Measurements from ENCODE around the gene APOB. TPM values are rescaled to one million over a fixed set of nuclear protein-coding genes. Genes with fewer than 3 reads are reported as not detected.

APOB gene
- 1 to 10 TPM in 2 of 4 donors, under 1 TPM in 2; 0.05 to 8.8 (median 2.3) TPM for total RNA-seq

- H3K27ac ChIP-seq = no peak within 1 kb of the TSS
- peak within 1 kb of the TSS; percentile 21 to 33 (median 29) for H3K4me3 ChIP-seq
- in situ Hi-C loops (cut with MboI; ENCODE audit: low sequenced_read_pairs in 4 of 4) (loop anchor here in 3 of 4 donors (5.0 to 10.0 kb wide), 3 partner anchors 73 to 271 kb away; no protein-coding TSS in a partner anchor), intact Hi-C loops (cut with DNase I; ENCODE audit: low total_unique reads) (loop anchor here (1.0 to 5.0 kb wide), 3 partner anchors 74 to 382 kb away; no protein-coding TSS in a partner anchor)
- TF ChIP-seq POLR2A (IDR thresholded peaks at IDR 0.05) = no peak
- TF ChIP-seq, protein P1, sequence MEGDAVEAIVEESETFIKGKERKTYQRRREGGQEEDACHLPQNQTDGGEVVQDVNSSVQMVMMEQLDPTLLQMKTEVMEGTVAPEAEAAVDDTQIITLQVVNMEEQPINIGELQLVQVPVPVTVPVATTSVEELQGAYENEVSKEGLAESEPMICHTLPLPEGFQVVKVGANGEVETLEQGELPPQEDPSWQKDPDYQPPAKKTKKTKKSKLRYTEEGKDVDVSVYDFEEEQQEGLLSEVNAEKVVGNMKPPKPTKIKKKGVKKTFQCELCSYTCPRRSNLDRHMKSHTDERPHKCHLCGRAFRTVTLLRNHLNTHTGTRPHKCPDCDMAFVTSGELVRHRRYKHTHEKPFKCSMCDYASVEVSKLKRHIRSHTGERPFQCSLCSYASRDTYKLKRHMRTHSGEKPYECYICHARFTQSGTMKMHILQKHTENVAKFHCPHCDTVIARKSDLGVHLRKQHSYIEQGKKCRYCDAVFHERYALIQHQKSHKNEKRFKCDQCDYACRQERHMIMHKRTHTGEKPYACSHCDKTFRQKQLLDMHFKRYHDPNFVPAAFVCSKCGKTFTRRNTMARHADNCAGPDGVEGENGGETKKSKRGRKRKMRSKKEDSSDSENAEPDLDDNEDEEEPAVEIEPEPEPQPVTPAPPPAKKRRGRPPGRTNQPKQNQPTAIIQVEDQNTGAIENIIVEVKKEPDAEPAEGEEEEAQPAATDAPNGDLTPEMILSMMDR (IDR thresholded peaks at IDR 0.05 in 4 of 5, conservative IDR thresholded peaks at IDR 0.05 in 1 of 5) = no peak
- no peaks in the 10 kb centered on the region for H3K27me3 ChIP-seq
- peaks cover 8 to 9% of the 10 kb centered on the region in 2 donors for H3K4me1 ChIP-seq
- DNase-seq (no peak), ATAC-seq (no peak)
- H3K9me3 ChIP-seq = no peaks in the 10 kb centered on the region
- H3K36me3 ChIP-seq = no peaks in the 10 kb centered on the region
Measured at GRCh38 chr2:21043744-21044532, at the start of gene APOB. Gene APOB (minus strand): TSS chr2:21044073. CDS start chr2:21043945, 128 bp downstream.

DNA sequence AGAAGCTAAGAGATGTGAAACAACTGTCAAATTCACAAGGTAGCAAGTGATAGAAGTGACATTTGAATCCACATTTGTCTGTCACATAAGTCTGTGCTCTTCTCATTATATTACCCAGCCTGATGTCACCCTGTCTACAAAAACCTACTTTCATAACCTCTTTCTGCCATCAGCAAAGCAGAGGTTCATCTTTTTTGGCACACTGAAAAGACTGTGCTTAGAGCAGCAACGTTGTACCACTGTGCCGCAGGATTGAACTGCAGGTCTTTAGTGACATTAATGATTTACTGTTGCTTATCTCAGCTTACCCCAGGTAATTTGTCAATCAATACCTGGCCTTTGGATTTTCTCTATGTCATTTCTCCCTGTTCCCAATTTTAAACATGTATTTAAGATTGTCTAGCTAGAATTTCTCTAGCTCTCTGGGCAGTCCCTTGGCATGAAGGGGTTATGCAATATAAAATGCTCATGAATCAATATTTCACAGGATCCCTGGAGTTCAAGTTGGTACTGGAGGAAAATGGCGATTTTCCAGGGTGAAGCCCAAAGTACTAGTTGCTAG, 48.5 kb upstream of the APOB start:
- H3K9me3 ChIP-seq = no peaks in the 10 kb centered on the region
- TF ChIP-seq POLR2A (IDR thresholded peaks at IDR 0.05) = no peak
- TF ChIP-seq, protein P1 (IDR thresholded peaks at IDR 0.05 in 4 of 5, conservative IDR thresholded peaks at IDR 0.05 in 1 of 5) = no peak
- intact Hi-C loops (cut with DNase I; ENCODE audit: low total_unique reads) = no loop called here
- in situ Hi-C loops (cut with MboI; ENCODE audit: low sequenced_read_pairs in 4 of 4) = no loop called here
- H3K4me3 ChIP-seq = no peak overlapping the region
- DNase-seq (no peak), ATAC-seq (no peak)
- H3K4me1 ChIP-seq = no peaks in the 10 kb centered on the region
- H3K27ac ChIP-seq = no peak overlapping the region
- no peaks in the 10 kb centered on the region for H3K36me3 ChIP-seq
- H3K27me3 ChIP-seq = no peaks in the 10 kb centered on the region

DNA sequence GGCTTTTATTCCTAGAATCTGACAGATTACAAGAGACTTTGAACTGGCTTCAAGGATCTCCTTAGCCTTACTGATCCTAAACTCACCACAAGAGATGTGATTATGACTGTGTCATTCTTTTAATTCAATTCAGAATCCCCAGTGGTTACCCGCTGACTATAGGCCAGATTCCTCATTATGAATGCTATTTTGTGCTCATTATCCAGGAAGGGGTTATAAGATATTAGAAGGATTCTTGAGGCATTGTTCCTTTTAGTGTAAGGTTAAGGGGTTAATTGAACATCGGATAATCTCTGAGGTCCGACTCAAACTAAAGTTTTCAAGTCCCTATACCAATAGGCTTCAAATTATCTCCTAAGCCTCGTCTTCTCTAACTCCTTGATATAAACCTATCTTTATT, 40.5 kb upstream of the APOB start:
- in situ Hi-C loops (cut with MboI; ENCODE audit: low sequenced_read_pairs in 4 of 4) = no loop called here
- Histone ChIP-seq H3K9me3 (no peaks in the 10 kb centered on the region), H3K27me3 (no peaks in the 10 kb centered on the region), H3K36me3 (no peaks in the 10 kb centered on the region), H3K27ac (no peak overlapping the region), H3K4me1 (no peaks in the 10 kb centered on the region), H3K4me3 (no peak overlapping the region)
- intact Hi-C loops (cut with DNase I; ENCODE audit: low total_unique reads) = no loop called here
- TF ChIP-seq POLR2A (IDR thresholded peaks at IDR 0.05) = no peak
- TF ChIP-seq, protein P1 (IDR thresholded peaks at IDR 0.05 in 4 of 5, conservative IDR thresholded peaks at IDR 0.05 in 1 of 5) = no peak
- ATAC-seq (no peak), DNase-seq (no peak)

- no peak overlapping the region for H3K27ac ChIP-seq
- intact Hi-C loops (cut with DNase I; ENCODE audit: low total_unique reads) (no loop called here), in situ Hi-C loops (cut with MboI; ENCODE audit: low sequenced_read_pairs in 4 of 4) (no loop called here)
- H3K4me3 ChIP-seq = no peak overlapping the region
- TF ChIP-seq, protein P1 (IDR thresholded peaks at IDR 0.05 in 4 of 5, conservative IDR thresholded peaks at IDR 0.05 in 1 of 5) = no peak
- no peak for TF ChIP-seq POLR2A (IDR thresholded peaks at IDR 0.05)
- ATAC-seq = no peak
- DNase-seq = no peak
- no peaks in the 10 kb centered on the region for H3K27me3 ChIP-seq
- no peaks in the 10 kb centered on the region for H3K9me3 ChIP-seq
- H3K4me1 ChIP-seq = no peaks in the 10 kb centered on the region
- H3K36me3 ChIP-seq = no peaks in the 10 kb centered on the region
Measured at GRCh38 chr2:21083482-21083881, 39.6 kb upstream of the APOB start.

Data from gastrocnemius medialis (tissue), 4 donors.